Ishikawa (cell line): ENCODE measurements around the gene UBIAD1.
A peak's percentile ranks its signal among the peaks of the same experiment; 100 is the strongest.

ENCODE experiments used
- CEBPB ChIP-seq: IDR thresholded peaks from 2 replicates; pipeline ENCODE4 v1.6.1; 2012
- CREB1 ChIP-seq: IDR thresholded peaks from 2 replicates; pipeline ENCODE4 v1.6.1; 2012; ENCODE audit warnings: low read depth
- EGR1 ChIP-seq: IDR thresholded peaks from 2 replicates; pipeline ENCODE4 v1.6.1; 2012
- EP300 ChIP-seq: IDR thresholded peaks from 2 replicates; pipeline ENCODE4 v1.6.1; 2012; ENCODE audit warnings: borderline replicate concordance
- FOXM1 ChIP-seq: IDR thresholded peaks from 2 replicates; pipeline ENCODE4 v1.6.1; 2012; ENCODE audit warnings: low read depth, borderline replicate concordance
- NFIC ChIP-seq: IDR thresholded peaks from 2 replicates; pipeline ENCODE4 v1.6.1; 2012
- RAD21 ChIP-seq: IDR thresholded peaks from 2 replicates; pipeline ENCODE4 v1.6.1; 2012; ENCODE audit warnings: low read depth
- TAF1 ChIP-seq: IDR thresholded peaks from 2 replicates; pipeline ENCODE4 v1.6.1; 2012; ENCODE audit warnings: low read depth, mild to moderate bottlenecking
- TCF12 ChIP-seq: IDR thresholded peaks from 2 replicates; pipeline ENCODE4 v1.6.1; 2012; ENCODE audit warnings: low read depth
- TEAD4 ChIP-seq: IDR thresholded peaks from 2 replicates; pipeline ENCODE4 v1.6.1; 2012
- YY1 ChIP-seq: IDR thresholded peaks from 2 replicates; pipeline ENCODE4 v1.6.1; 2012; ENCODE audit warnings: low read depth
- ZBTB7A ChIP-seq: IDR thresholded peaks from 2 replicates; pipeline ENCODE4 v1.6.1; 2012; ENCODE audit warnings: low read depth
- TF ChIP-seq, protein P1 (sequence below): IDR thresholded peaks from 2 replicates; pipeline ENCODE4 v1.6.1; 2012; ENCODE audit warnings: low read depth, mild to moderate bottlenecking
- TF ChIP-seq, protein P2 (sequence below): IDR thresholded peaks from 2 replicates; pipeline ENCODE4 v1.6.1; 2012
- TF ChIP-seq, protein P3 (sequence below): IDR thresholded peaks from 2 replicates; pipeline ENCODE4 v1.6.1; 2012

The UBIAD1 gene

GRCh38 chr1:11285883-11286734 lies 13.1 kb downstream of the UBIAD1 start:
- TF ChIP-seq RAD21 (peak; percentile 31; the same call in 1 of the 2 replicates), TCF12 (no peak)

DNA sequence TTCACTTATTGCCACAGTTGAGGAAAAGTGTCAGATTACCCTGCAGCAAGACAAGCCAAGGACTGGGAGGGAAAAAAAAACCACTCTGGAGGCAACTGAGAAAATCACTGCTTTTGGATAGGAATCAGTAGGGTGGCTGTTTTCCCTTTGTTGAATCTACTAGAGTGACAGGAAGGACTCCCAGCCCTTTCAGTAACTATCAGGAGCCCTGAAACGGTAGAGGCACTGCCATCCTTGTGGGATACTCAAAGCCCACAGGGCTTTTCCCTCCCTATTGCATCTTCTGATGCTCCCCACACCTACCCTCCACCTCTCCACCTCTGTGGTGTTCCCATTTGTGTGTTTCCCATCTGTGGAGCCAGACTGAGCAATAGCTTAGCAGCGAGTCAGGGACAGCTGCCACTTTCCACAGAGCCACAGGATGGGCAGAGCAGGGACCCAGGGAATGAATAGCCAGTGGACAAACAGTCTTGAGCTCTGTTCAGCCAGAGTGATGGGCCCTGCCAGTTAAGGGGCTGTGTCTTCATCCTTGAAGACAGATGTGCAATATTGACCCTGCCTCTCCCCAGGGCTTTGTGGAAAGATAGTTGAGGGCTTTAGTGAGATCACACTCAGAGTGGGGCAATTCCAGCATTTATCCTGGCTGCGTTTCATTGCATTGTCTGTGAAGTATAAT lies 13.9 kb downstream of the UBIAD1 start:
- TF ChIP-seq TEAD4 (no peak), RAD21 (no peak), EGR1 (no peak), NFIC (no peak), YY1 (no peak), CEBPB (no peak), CREB1 (no peak), TAF1 (no peak)
- TF ChIP-seq, protein P1, sequence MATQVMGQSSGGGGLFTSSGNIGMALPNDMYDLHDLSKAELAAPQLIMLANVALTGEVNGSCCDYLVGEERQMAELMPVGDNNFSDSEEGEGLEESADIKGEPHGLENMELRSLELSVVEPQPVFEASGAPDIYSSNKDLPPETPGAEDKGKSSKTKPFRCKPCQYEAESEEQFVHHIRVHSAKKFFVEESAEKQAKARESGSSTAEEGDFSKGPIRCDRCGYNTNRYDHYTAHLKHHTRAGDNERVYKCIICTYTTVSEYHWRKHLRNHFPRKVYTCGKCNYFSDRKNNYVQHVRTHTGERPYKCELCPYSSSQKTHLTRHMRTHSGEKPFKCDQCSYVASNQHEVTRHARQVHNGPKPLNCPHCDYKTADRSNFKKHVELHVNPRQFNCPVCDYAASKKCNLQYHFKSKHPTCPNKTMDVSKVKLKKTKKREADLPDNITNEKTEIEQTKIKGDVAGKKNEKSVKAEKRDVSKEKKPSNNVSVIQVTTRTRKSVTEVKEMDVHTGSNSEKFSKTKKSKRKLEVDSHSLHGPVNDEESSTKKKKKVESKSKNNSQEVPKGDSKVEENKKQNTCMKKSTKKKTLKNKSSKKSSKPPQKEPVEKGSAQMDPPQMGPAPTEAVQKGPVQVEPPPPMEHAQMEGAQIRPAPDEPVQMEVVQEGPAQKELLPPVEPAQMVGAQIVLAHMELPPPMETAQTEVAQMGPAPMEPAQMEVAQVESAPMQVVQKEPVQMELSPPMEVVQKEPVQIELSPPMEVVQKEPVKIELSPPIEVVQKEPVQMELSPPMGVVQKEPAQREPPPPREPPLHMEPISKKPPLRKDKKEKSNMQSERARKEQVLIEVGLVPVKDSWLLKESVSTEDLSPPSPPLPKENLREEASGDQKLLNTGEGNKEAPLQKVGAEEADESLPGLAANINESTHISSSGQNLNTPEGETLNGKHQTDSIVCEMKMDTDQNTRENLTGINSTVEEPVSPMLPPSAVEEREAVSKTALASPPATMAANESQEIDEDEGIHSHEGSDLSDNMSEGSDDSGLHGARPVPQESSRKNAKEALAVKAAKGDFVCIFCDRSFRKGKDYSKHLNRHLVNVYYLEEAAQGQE = no peak
- TF ChIP-seq, protein P2, sequence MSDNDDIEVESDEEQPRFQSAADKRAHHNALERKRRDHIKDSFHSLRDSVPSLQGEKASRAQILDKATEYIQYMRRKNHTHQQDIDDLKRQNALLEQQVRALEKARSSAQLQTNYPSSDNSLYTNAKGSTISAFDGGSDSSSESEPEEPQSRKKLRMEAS = no peak
- TF ChIP-seq, protein P3, sequence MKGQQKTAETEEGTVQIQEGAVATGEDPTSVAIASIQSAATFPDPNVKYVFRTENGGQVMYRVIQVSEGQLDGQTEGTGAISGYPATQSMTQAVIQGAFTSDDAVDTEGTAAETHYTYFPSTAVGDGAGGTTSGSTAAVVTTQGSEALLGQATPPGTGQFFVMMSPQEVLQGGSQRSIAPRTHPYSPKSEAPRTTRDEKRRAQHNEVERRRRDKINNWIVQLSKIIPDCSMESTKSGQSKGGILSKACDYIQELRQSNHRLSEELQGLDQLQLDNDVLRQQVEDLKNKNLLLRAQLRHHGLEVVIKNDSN = no peak

DNA sequence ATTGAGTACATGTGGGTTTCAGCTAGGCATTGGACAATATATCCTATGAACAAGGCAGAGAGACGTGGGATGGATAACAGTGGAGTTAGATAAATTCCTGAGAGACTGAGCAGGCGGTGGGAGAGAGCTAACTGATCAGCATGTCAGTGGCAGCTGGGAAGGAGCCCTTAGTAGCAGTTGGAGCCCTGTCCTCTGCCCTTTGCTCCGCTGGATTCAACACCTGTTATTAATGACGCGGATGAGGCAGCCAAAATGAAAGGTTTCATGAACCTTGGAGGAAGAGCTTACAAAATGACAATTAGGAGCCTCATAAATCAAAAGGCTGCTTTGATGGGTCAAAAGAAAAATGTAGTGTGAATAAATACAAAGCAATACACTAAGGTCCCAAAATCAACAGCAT lies 16.1 kb downstream of the UBIAD1 start:
- TF ChIP-seq ZBTB7A (no peak), YY1 (no peak), EGR1 (no peak), RAD21 (no peak), TAF1 (no peak), TEAD4 (no peak), NFIC (no peak), EP300 (no peak), FOXM1 (no peak), CREB1 (no peak), CEBPB (no peak), TCF12 (no peak)
- TF ChIP-seq, protein P2 = no peak
- TF ChIP-seq, protein P3 = no peak
- TF ChIP-seq, protein P1 = no peak

GRCh38 chr1:11291049-11291448 lies 18.1 kb downstream of the UBIAD1 start:
- TF ChIP-seq EGR1 (no peak), FOXM1 (no peak), ZBTB7A (no peak), RAD21 (no peak), YY1 (no peak)
- TF ChIP-seq, protein P2 = no peak

DNA sequence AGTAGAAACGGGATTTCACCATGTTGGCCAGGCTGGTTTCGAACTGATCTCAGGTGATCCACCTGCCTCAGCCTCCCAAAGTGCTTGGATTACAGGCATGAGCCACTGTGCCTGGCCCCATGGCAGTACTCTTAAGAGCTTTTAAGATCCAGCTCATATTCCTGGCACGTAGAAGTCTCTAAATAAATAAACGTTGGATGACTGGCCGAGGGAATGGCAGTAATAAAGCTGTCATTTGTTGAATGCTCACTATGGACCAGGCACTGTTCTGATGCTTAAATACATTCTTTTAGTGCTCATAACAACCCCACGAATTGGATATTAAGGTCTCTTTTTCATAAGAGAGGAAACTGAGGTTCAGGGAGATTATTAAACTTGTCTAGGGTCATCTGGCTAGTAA lies 20.9 kb downstream of the UBIAD1 start:
- no peak for TF ChIP-seq TCF12
- no peak for TF ChIP-seq CEBPB
- no peak for TF ChIP-seq CREB1
- no peak for TF ChIP-seq YY1
- TF ChIP-seq TAF1 = no peak
- no peak for TF ChIP-seq NFIC
- TF ChIP-seq, protein P3 = no peak
- no peak for TF ChIP-seq TEAD4
- TF ChIP-seq EP300 = no peak
- no peak for TF ChIP-seq FOXM1
- TF ChIP-seq, protein P1 = no peak
- no peak for TF ChIP-seq ZBTB7A
- TF ChIP-seq RAD21 = no peak
- TF ChIP-seq EGR1 = no peak
- TF ChIP-seq, protein P2 = no peak
